Chondrocyte (in vitro differentiated cells): ENCODE results near the gene ACSL5. TPM values are rescaled to one million over a fixed set of nuclear protein-coding genes. Genes with fewer than 3 reads are reported as not detected.

Experiments
- DNase-seq: peaks from one replicate; pipeline ENCODE4 v3.0.0; 2021; ENCODE audit warnings: mixed read lengths, low spot score
- H3K27ac Mint-ChIP-seq: one replicate; pipeline ENCODE4 v1.8.0; 2021; ENCODE audit warnings: mild to moderate bottlenecking, moderate library complexity, mixed read lengths; ENCODE audit not compliant: unreplicated experiment
- H3K27me3 Mint-ChIP-seq: 2 replicates; pipeline ENCODE4 v1.8.0; 2021; ENCODE audit warnings: low read depth, mixed read lengths
- H3K36me3 Mint-ChIP-seq: 2 replicates; pipeline ENCODE4 v1.8.0; 2021; ENCODE audit warnings: low read depth, mixed read lengths
- H3K4me1 Mint-ChIP-seq: 2 replicates; pipeline ENCODE4 v1.8.0; 2021; ENCODE audit warnings: low read depth, mild to moderate bottlenecking, mixed read lengths
- H3K4me3 Mint-ChIP-seq: one replicate; pipeline ENCODE4 v1.8.0; 2021; ENCODE audit warnings: mild to moderate bottlenecking, moderate library complexity, mixed read lengths; ENCODE audit not compliant: unreplicated experiment
- H3K9me3 Mint-ChIP-seq: 2 replicates; pipeline ENCODE4 v1.8.0; 2021; ENCODE audit warnings: low read depth, mixed read lengths
- total RNA-seq: library from RNA; stranded (reverse); gene quantifications from 3 replicates; pipeline ENCODE4 v1.2.1, GENCODE V29; 2021
- TF ChIP-seq, protein P1 (sequence below): fragments of 200-600 bp; sonication (generic); IDR thresholded peaks from 2 replicates; pipeline ENCODE4 v1.5.0; 2021; ENCODE audit warnings: antibody characterized with exemption, mild to moderate bottlenecking, moderate library complexity

ACSL5 gene
- total RNA-seq, 1 donor from 2014 or later: 0.27 TPM

DNA sequence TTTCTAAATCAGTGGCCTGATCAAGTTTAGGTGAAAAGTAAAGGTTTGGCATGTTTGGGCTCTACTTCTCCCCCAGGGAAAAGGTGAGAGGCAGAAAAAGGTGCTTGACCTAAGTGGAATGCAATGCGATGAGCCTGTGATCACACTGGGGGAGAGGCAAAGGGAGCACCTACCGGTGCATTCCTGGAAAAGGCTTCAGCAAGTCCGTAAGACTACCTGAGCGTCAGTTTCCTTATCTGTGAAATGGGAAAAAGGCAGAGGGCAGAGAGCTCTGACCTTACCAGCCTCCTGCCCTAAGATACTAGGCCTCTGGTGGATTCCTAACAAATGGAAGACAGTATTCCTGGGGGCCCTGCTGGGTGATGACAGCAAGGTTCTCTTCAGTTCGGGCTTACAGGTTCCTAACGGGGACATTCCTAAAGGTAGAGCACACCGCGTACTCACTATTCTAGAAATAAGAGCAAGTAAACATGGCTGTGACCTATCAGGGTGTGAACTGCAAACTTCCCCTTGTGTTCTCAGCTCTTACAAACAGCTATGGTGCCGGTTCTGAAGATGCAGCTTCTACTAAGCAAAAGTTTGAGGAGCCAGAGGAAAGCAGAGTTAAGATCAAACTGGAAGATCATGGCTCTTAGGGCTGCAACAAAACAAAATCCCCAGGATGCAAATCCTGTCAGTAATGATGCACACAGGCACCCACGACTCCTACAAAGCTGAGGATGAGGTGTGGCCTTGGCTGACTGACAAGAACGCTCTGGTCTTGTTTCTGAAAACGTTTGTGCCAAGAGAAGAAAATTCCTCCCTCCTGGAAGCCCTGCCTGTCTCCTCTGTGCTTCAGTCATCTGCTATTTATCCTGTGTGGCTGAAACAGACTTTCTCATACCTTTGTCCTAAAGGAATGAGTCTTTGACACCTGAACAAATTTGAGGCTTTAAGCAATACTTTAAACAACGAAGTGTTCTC, 13.3 kb upstream of the ACSL5 start:
- H3K36me3 Mint-ChIP-seq: no peaks in the 10 kb centered on the region
- no peak overlapping the region for H3K4me3 Mint-ChIP-seq
- no peaks in the 10 kb centered on the region for H3K9me3 Mint-ChIP-seq
- H3K27ac Mint-ChIP-seq: peak overlapping the region; percentile 56
- no peaks in the 10 kb centered on the region for H3K27me3 Mint-ChIP-seq
- no peak for DNase-seq
- TF ChIP-seq, protein P1, sequence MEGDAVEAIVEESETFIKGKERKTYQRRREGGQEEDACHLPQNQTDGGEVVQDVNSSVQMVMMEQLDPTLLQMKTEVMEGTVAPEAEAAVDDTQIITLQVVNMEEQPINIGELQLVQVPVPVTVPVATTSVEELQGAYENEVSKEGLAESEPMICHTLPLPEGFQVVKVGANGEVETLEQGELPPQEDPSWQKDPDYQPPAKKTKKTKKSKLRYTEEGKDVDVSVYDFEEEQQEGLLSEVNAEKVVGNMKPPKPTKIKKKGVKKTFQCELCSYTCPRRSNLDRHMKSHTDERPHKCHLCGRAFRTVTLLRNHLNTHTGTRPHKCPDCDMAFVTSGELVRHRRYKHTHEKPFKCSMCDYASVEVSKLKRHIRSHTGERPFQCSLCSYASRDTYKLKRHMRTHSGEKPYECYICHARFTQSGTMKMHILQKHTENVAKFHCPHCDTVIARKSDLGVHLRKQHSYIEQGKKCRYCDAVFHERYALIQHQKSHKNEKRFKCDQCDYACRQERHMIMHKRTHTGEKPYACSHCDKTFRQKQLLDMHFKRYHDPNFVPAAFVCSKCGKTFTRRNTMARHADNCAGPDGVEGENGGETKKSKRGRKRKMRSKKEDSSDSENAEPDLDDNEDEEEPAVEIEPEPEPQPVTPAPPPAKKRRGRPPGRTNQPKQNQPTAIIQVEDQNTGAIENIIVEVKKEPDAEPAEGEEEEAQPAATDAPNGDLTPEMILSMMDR: no peak
- peaks cover 31% of the 10 kb centered on the region for H3K4me1 Mint-ChIP-seq

DNA sequence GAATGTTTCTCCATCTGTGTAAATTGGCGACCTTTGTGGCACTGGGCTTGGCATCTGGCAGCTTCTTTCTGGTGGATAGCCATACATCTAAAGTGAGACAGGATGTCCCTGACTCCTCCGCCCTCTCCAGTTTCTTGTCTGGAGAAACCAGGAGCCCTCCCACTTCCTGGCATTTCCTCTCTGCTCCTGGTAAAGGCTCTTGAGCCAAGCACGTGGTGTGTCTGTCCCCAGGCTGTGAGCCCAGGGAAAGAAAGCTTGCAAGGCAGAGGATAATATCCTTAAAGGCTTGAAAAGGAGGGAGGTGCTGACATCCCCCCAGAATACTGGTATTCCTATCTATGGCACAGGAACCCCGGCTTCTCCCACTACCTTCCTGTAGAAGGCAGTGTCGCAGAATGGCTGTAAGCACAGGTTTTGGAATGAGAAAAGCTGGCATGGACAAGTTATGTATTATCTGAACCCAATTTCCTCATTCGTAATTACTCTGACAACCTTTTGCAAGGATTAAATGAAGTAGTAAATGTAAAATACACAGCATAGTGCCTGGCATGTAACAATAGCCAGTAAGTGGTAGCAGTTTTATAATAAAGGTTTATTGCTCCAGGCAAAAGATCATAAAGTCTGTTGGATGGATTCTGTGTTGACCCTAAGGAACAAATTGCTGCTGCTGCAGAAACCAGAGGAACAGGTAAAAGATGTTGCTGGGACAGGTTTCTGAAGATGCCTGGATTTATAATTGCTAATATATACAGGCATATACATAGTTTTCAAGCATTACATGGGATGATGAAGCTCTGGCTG, 11.8 kb upstream of the ACSL5 start:
- H3K36me3 Mint-ChIP-seq: no peaks in the 10 kb centered on the region
- peak overlapping the region; percentile 70 for H3K27ac Mint-ChIP-seq
- peaks cover 31% of the 10 kb centered on the region for H3K4me1 Mint-ChIP-seq
- DNase-seq: no peak
- no peak overlapping the region for H3K4me3 Mint-ChIP-seq
- H3K27me3 Mint-ChIP-seq: no peaks in the 10 kb centered on the region
- TF ChIP-seq, protein P1: peak; percentile 13
- no peaks in the 10 kb centered on the region for H3K9me3 Mint-ChIP-seq

DNA sequence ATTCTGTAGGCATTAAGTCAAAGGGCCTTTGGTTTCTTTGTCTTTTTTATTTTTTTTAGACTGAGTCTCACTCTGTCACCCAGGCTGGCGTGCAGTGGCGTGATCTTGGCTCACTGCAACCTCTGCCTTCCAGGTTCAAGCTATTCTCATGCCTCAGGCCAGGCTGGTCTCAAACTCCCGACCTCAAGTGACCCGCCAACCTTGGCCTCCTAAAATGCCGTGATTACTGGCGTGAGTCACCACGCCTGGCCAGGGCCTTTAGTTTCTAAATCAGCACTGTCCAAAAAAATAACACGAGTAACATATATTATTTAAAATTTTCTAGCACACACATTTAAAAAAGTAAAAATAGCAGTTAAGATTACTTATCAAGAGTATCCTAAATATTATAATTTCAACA, 11.1 kb upstream of the ACSL5 start:
- no peak overlapping the region for H3K4me3 Mint-ChIP-seq
- peaks cover 31% of the 10 kb centered on the region for H3K4me1 Mint-ChIP-seq
- TF ChIP-seq, protein P1: no peak
- H3K9me3 Mint-ChIP-seq: no peaks in the 10 kb centered on the region
- no peak for DNase-seq
- peak overlapping the region; percentile 49 for H3K27ac Mint-ChIP-seq
- H3K27me3 Mint-ChIP-seq: no peaks in the 10 kb centered on the region
- H3K36me3 Mint-ChIP-seq: no peaks in the 10 kb centered on the region

DNA sequence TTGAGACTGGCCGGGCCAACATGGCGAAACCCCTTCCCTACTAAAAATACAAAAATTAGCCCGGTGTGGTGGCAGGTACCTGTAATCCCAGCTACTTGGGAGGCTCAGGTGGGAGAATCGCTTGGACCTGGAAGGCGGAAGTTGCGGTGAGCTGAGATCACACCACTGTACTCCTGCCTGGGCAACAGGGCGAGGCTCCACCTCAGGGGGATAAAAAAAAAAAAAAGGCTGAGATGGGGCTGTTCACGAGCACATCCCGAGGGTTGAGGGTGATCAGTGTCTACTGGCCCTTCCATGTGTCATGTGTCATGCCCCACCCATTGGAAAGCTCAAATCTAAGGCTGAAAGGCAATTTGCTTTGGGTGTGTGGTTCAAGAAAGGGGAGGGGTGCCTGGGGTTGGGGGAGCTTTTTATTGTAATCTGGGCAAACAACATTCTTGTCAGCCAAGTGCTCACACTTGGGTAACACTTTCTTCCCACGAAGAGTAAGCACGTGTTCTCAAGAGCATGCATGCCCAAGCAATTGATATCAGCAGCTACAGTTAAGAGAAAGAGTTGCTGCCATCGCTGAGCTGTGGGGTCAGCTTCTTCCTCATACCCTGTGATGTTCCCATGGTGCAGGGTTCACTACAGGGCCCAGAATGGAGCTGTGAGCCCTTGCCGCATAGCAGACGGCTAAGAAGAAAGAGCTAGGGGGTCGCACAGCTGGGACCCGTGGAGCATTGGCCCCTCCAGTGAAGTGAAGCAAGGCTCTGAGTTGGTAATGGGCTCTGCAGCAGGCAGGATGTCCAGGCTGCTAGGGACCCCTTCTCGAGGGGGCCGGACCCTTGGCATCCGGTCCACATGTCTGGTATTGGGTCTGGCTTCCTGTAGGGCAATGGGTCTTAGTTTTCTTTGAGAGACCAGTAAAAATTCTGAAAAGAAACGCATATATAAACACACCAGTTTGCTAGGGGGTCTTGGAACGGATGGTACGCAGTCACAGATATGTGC, 9.9 kb upstream of the ACSL5 start:
- peaks cover 31% of the 10 kb centered on the region for H3K4me1 Mint-ChIP-seq
- no peak overlapping the region for H3K4me3 Mint-ChIP-seq
- H3K27me3 Mint-ChIP-seq: no peaks in the 10 kb centered on the region
- H3K9me3 Mint-ChIP-seq: no peaks in the 10 kb centered on the region
- TF ChIP-seq, protein P1: no peak
- H3K36me3 Mint-ChIP-seq: no peaks in the 10 kb centered on the region
- DNase-seq: no peak
- H3K27ac Mint-ChIP-seq: no peak overlapping the region
